Measurements from ENCODE around the gene SEMA5A. TPM values are rescaled to one million over a fixed set of nuclear protein-coding genes. Genes with fewer than 3 reads are reported as not detected.

The SEMA5A gene
- total and polyA plus RNA-seq, 7 donors: 0.60 to 4.7 (median 2.8) TPM

DNA sequence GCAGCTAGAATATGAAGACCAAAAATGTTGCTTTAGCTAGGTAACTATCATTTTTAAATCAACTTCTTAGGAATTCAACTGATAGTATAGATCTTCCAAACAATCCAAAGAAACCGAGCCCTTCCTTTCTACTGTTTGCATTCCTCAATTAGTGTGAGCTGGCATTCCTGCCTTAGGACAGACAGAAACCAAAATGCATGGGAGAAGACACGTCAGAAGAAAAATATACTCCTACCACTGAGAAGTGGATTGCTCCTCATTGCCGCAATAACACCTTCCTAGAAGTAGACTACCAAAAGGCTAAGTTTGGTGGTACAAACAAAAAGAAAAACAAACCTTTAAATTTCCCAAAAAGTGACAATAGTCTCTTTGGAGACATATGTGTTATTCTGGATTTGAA is 440.0 kb downstream of the SEMA5A start:
- intact Hi-C loops (cut with DNase I): no loop called here
- DNase-seq: no peak
- Histone ChIP-seq H3K4me3 (no peak overlapping the region), H3K4me1 (no peaks in the 10 kb centered on the region), H3K36me3 (no peaks in the 10 kb centered on the region), H3K27me3 (no peaks in the 10 kb centered on the region), H3K27ac (no peak overlapping the region), H3K9me3 (no peaks in the 10 kb centered on the region)
- TF ChIP-seq POLR2A (IDR thresholded peaks at IDR 0.05) (no peak), CTCF (IDR thresholded peaks at IDR 0.05) (no peak), EP300 (IDR thresholded peaks at IDR 0.05) (no peak), POLR2AphosphoS5 (IDR thresholded peaks at IDR 0.05) (no peak)
- WGBS, 2 donors: 77 to 80% methylated on average over 3 of the region's 3 CpGs

GRCh38 chr5:9104571-9105339 is 441.1 kb downstream of the SEMA5A start:
- no peak overlapping the region for H3K4me3 ChIP-seq
- H3K27me3 ChIP-seq: no peaks in the 10 kb centered on the region
- H3K27ac ChIP-seq: no peak overlapping the region
- H3K36me3 ChIP-seq: no peaks in the 10 kb centered on the region
- intact Hi-C loops (cut with DNase I): no loop called here
- no peaks in the 10 kb centered on the region for H3K9me3 ChIP-seq
- H3K4me1 ChIP-seq: no peaks in the 10 kb centered on the region
- no peak for DNase-seq
- WGBS, 2 donors: 65 to 77% methylated on average over 3 of the region's 3 CpGs
- TF ChIP-seq POLR2A (IDR thresholded peaks at IDR 0.05) (no peak), CTCF (IDR thresholded peaks at IDR 0.05) (no peak), POLR2AphosphoS5 (IDR thresholded peaks at IDR 0.05) (no peak), EP300 (IDR thresholded peaks at IDR 0.05) (no peak)

GRCh38 chr5:9103290-9103689 is 442.6 kb downstream of the SEMA5A start:
- H3K27me3 ChIP-seq: no peaks in the 10 kb centered on the region
- intact Hi-C loops (cut with DNase I): no loop called here
- no peaks in the 10 kb centered on the region for H3K9me3 ChIP-seq
- no peak overlapping the region for H3K27ac ChIP-seq
- TF ChIP-seq EP300 (IDR thresholded peaks at IDR 0.05) (no peak), POLR2AphosphoS5 (IDR thresholded peaks at IDR 0.05) (no peak), CTCF (IDR thresholded peaks at IDR 0.05) (no peak), POLR2A (IDR thresholded peaks at IDR 0.05) (no peak)
- 72 to 90% methylated on average over 4 of the region's 4 CpGs for WGBS, 2 donors
- H3K4me3 ChIP-seq: no peak overlapping the region
- no peaks in the 10 kb centered on the region for H3K36me3 ChIP-seq
- no peaks in the 10 kb centered on the region for H3K4me1 ChIP-seq
- no peak for DNase-seq

GRCh38 chr5:9099689-9100088 is 446.2 kb downstream of the SEMA5A start:
- WGBS, 2 donors: 77 to 86% methylated on average over 2 of the region's 2 CpGs
- Histone ChIP-seq H3K4me3 (no peak overlapping the region), H3K4me1 (peaks cover 0 to 5% (median 3%) of the 10 kb centered on the region in 4 donors), H3K27me3 (no peaks in the 10 kb centered on the region), H3K9me3 (no peaks in the 10 kb centered on the region), H3K27ac (no peak overlapping the region), H3K36me3 (no peaks in the 10 kb centered on the region)
- no peak for DNase-seq
- intact Hi-C loops (cut with DNase I): no loop called here
- TF ChIP-seq POLR2AphosphoS5 (IDR thresholded peaks at IDR 0.05): no peak
- no peak for TF ChIP-seq EP300 (IDR thresholded peaks at IDR 0.05)
- TF ChIP-seq POLR2A (IDR thresholded peaks at IDR 0.05): no peak
- TF ChIP-seq CTCF (IDR thresholded peaks at IDR 0.05): no peak

GRCh38 chr5:9098990-9099389 is 446.9 kb downstream of the SEMA5A start:
- Histone ChIP-seq H3K27ac (no peak overlapping the region), H3K9me3 (no peaks in the 10 kb centered on the region), H3K4me3 (no peak overlapping the region), H3K4me1 (peaks cover 0 to 10% (median 7%) of the 10 kb centered on the region in 4 donors), H3K27me3 (no peaks in the 10 kb centered on the region), H3K36me3 (no peaks in the 10 kb centered on the region)
- no peak for DNase-seq
- no peak for TF ChIP-seq CTCF (IDR thresholded peaks at IDR 0.05)
- no peak for TF ChIP-seq POLR2AphosphoS5 (IDR thresholded peaks at IDR 0.05)
- TF ChIP-seq POLR2A (IDR thresholded peaks at IDR 0.05): no peak
- TF ChIP-seq EP300 (IDR thresholded peaks at IDR 0.05): no peak
- WGBS, 2 donors: 84 to 88% methylated on average over 1 of the region's 1 CpG
- intact Hi-C loops (cut with DNase I): no loop called here
